ENCODE measurements around the gene SULT1B1. TPM values are rescaled to one million over a fixed set of nuclear protein-coding genes. Genes with fewer than 3 reads are reported as not detected.

The SULT1B1 gene
- total RNA-seq, 1 donor from 2014 or later = not detected

DNA sequence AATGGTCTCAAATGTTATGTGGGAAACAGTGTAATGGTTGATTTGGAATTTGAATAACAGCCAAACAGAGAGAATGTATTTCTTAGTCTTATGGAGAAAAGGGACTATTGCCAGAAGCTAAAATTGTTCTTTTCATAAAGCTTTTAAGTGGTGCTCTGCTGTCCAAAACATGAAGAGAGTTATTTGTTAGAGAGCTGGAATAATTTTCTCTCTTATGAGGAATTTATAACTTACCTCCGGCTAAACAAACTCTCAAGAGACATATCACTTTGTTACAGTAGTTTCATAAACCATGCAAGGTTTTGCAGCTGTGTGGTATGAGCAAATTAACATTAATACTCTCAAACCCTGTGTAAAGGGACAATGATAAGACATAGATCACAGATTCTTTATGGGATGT is 28.6 kb downstream of the SULT1B1 start:
- no peaks in the 10 kb centered on the region for H3K9me3 Mint-ChIP-seq (ENCODE audit: unreplicated experiment)
- peaks cover 2% of the 10 kb centered on the region for H3K4me1 Mint-ChIP-seq (ENCODE audit: unreplicated experiment)
- no peak for DNase-seq (ENCODE audit: low spot score)
- no peaks in the 10 kb centered on the region for H3K36me3 Mint-ChIP-seq (ENCODE audit: low read depth, unreplicated experiment)
- TF ChIP-seq CTCF (IDR thresholded peaks at IDR 0.05; ENCODE audit: unreplicated experiment) = no peak
- no peak overlapping the region for H3K4me3 Mint-ChIP-seq (ENCODE audit: unreplicated experiment)
- no peak overlapping the region for H3K27ac Mint-ChIP-seq (ENCODE audit: unreplicated experiment)
- peaks cover 2% of the 10 kb centered on the region for H3K27me3 Mint-ChIP-seq (ENCODE audit: unreplicated experiment)

DNA sequence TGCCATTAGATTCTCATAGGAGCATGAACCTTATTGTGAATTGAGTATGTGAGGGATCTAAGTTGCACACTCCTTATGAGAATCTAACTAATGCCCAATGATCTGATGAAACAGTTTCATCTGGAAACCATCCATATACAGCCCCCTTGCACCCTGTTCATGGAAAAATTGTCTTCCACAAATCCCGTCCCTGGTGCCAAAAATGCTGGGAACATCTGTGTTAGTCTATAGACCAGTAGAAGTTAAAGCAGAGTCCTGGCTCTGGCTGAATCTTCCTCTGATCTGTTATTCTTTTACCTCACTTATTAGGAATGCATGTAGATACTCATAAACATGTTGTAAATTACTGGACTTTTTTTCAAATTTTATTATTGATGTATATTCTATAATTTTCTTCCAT is 29.2 kb downstream of the SULT1B1 start:
- DNase-seq (ENCODE audit: low spot score) = no peak
- Mint-ChIP-seq H3K4me3 (ENCODE audit: unreplicated experiment) (no peak overlapping the region), H3K4me1 (ENCODE audit: unreplicated experiment) (peaks cover 8% of the 10 kb centered on the region), H3K36me3 (ENCODE audit: low read depth, unreplicated experiment) (no peaks in the 10 kb centered on the region), H3K9me3 (ENCODE audit: unreplicated experiment) (no peaks in the 10 kb centered on the region), H3K27me3 (ENCODE audit: unreplicated experiment) (peaks cover 2% of the 10 kb centered on the region), H3K27ac (ENCODE audit: unreplicated experiment) (no peak overlapping the region)
- no peak for TF ChIP-seq CTCF (IDR thresholded peaks at IDR 0.05; ENCODE audit: unreplicated experiment)

- no peak for DNase-seq (ENCODE audit: low spot score)
- Mint-ChIP-seq H3K4me3 (ENCODE audit: unreplicated experiment) (no peak overlapping the region), H3K9me3 (ENCODE audit: unreplicated experiment) (no peaks in the 10 kb centered on the region), H3K27me3 (ENCODE audit: unreplicated experiment) (no peaks in the 10 kb centered on the region), H3K4me1 (ENCODE audit: unreplicated experiment) (peaks cover 8% of the 10 kb centered on the region), H3K27ac (ENCODE audit: unreplicated experiment) (no peak overlapping the region), H3K36me3 (ENCODE audit: low read depth, unreplicated experiment) (no peaks in the 10 kb centered on the region)
- no peak for TF ChIP-seq CTCF (IDR thresholded peaks at IDR 0.05; ENCODE audit: unreplicated experiment)
Measured at GRCh38 chr4:69730002-69730401, 30.4 kb downstream of the SULT1B1 start.

DNA sequence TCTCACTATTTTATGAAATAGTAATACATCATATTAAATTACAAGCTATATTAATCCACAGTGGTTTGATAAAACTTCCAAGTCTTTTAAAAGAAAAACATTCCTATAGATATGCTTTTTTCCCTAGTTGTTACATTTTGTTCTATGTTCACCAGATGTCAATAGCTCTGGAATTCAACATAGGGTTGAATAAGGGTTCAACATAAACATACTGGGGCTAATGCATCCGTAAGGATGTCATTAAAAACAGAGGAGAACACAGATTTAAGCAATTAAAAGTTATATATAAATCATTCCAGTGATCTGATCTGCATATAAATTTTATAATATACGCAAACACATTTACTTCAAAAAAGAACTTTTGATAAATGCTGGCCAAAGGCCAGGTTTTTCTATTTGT is 32.5 kb downstream of the SULT1B1 start:
- no peak overlapping the region for H3K4me3 Mint-ChIP-seq (ENCODE audit: unreplicated experiment)
- H3K9me3 Mint-ChIP-seq (ENCODE audit: unreplicated experiment) = no peaks in the 10 kb centered on the region
- H3K4me1 Mint-ChIP-seq (ENCODE audit: unreplicated experiment) = peaks cover 8% of the 10 kb centered on the region
- H3K36me3 Mint-ChIP-seq (ENCODE audit: low read depth, unreplicated experiment) = no peaks in the 10 kb centered on the region
- H3K27me3 Mint-ChIP-seq (ENCODE audit: unreplicated experiment) = no peaks in the 10 kb centered on the region
- TF ChIP-seq CTCF (IDR thresholded peaks at IDR 0.05; ENCODE audit: unreplicated experiment) = no peak
- H3K27ac Mint-ChIP-seq (ENCODE audit: unreplicated experiment) = no peak overlapping the region
- no peak for DNase-seq (ENCODE audit: low spot score)

DNA sequence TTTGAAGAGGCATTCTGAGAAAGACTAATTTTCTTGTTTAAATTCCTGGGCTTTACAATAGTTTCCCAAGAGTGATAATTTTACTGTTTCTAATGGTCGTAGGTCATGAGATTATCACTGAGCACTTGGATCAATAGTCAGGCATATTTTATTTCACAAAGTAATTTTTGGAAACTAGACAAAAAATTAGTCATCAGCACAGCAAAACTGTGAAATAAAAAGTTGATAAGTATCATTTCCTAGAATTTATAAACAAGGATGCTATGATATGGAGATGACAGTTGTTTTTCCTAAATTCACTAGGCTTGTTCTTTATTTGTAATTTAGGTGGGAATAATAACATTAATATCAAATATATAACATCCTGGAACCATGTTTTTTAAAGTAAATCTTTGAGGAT is 33.0 kb downstream of the SULT1B1 start:
- peaks cover 8% of the 10 kb centered on the region for H3K4me1 Mint-ChIP-seq (ENCODE audit: unreplicated experiment)
- no peak overlapping the region for H3K4me3 Mint-ChIP-seq (ENCODE audit: unreplicated experiment)
- no peak for DNase-seq (ENCODE audit: low spot score)
- no peak overlapping the region for H3K27ac Mint-ChIP-seq (ENCODE audit: unreplicated experiment)
- H3K36me3 Mint-ChIP-seq (ENCODE audit: low read depth, unreplicated experiment) = no peaks in the 10 kb centered on the region
- H3K27me3 Mint-ChIP-seq (ENCODE audit: unreplicated experiment) = no peaks in the 10 kb centered on the region
- no peaks in the 10 kb centered on the region for H3K9me3 Mint-ChIP-seq (ENCODE audit: unreplicated experiment)
- no peak for TF ChIP-seq CTCF (IDR thresholded peaks at IDR 0.05; ENCODE audit: unreplicated experiment)

Data from endothelial cell (in vitro differentiated cells).